Ureter (tissue), 1 donor: ENCODE measurements around the gene DLX3. TPM values are rescaled to one million over a fixed set of nuclear protein-coding genes. Genes with fewer than 3 reads are reported as not detected.
A peak's percentile ranks its signal among the peaks of the same experiment; 100 is the strongest.

ENCODE experiments used
- DNase-seq: peaks from one replicate; pipeline ENCODE4 v3.0.0-alpha.2; 2020; ENCODE audit warnings: low spot score
- total RNA-seq: library from RNA; stranded (reverse); gene quantifications from one replicate; pipeline ENCODE4 v1.2.4, GENCODE V29; 2023
- donor health status: DM: yes; HTN: yes; CAD: no.

The DLX3 gene
- total RNA-seq, 1 donor from 2014 or later, result 1.1 TPM

DNA sequence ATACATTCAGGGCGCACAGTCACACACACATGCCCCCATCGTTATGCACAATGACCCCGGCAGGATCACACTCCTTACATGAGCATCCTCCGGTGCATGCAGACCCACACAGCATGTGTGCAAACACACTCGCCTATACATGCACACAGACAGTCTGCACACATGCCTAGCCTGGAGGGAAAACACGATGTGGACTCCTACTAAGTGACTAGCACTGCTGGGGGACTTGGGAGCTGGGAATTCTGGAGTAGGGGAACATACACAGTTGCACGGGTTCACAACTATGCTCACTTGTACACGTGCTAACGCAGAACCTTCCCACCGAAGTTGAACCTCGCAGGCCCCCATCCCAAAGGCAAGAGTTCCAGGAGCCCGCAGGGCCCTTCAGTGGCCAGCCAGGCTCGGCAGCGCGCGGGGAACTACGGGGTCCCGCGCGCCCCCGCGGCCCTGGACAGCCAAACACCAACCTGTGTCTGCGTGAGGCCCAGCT, 2.0 kb downstream of the DLX3 start:
- no peak for DNase-seq

DNA sequence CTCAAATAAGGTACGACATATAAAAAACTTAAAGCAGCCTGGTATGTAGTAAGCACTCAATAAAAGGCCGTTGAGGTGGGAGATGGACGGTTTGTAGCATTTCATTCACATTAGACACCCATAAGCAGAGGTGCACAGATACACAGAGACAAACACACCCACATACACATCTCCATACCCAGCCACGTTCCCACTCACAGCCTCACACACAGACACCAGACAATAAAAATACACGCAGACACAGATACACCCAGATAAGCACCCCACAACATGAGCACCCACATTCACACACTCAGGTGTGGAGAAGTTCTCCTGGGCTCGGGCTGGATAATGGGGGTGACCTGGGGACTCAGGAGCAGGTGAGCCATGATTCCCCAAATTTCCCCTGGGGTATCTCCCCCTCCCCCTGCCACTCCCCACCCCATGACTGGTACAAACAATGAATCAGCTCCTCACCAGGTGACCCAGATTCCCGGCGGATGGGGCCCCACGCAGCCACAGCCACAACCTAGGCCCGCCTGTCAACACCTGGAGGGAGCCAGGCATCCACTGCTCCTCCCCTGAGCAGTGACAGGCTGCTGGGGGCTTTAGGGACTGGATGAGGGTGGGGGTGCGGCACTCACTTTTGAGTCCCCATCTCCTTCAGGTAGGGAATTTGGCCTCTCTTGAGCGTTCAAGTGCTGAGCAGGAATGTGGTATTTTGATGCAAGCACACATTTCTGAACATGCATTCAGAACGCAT, 2.7 kb downstream of the DLX3 start:
- DNase-seq, result no peak

DNA sequence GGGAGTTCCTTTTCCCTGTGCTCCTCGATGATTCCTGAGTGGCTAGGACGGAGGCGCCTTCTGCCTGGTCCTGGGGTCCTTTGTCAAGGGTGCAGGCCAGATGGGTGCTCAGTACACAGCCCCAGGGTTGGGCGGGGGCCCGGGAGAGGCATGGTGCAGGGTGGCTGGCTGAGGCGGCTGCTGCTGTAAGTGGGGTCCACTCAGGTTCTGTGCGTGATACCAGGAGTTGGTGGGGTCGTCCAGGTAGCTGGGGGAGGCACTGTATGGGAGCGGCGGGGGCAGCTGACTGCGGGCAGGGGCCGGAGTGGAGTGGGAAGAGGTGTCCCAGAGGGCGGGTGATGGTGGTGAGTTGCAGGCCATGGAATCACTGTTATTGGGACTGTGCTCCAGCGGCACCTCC, 3.6 kb downstream of the DLX3 start:
- DNase-seq, result no peak

GRCh38 chr17:49990921-49991320, 4.1 kb downstream of the DLX3 start:
- DNase-seq, result no peak

DNA sequence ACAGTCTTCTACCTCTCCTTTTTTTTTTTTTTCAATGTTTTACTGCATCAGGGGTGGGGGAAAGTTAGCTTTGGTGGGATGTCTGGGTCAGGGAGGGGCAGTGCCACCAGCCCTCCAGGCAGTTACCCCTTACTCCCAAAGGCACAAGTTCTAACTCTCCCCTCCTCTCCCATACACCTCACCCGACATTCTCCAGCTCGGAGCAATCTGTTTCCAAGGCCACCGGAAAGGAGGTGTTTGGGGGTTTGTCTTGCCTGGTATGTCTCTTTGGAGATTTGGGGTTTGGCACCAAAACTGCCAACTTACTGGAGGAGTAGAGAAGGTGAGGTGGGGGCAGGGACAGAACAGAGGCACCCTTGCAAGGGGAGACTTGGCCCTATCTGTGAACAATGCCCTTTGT, 4.7 kb downstream of the DLX3 start:
- no peak for DNase-seq

DNA sequence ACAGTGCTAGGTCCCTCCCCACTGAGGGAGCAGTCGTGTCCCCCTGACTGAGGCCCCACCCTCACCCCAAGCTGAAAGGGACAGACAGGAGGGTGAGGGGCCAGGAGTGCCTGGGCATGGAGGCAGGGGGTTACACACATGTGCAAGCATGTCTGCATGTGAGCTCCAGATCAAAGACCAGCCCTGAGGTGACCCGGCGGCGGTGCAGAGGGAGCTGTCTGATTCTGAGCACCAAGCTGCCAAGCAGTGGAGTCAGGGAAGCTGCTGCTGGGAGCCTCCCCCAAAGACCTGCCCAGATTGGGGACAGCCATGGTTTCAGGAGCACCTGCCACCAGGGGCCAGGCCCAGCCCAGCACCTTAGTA, 5.5 kb downstream of the DLX3 start:
- no peak for DNase-seq

DNA sequence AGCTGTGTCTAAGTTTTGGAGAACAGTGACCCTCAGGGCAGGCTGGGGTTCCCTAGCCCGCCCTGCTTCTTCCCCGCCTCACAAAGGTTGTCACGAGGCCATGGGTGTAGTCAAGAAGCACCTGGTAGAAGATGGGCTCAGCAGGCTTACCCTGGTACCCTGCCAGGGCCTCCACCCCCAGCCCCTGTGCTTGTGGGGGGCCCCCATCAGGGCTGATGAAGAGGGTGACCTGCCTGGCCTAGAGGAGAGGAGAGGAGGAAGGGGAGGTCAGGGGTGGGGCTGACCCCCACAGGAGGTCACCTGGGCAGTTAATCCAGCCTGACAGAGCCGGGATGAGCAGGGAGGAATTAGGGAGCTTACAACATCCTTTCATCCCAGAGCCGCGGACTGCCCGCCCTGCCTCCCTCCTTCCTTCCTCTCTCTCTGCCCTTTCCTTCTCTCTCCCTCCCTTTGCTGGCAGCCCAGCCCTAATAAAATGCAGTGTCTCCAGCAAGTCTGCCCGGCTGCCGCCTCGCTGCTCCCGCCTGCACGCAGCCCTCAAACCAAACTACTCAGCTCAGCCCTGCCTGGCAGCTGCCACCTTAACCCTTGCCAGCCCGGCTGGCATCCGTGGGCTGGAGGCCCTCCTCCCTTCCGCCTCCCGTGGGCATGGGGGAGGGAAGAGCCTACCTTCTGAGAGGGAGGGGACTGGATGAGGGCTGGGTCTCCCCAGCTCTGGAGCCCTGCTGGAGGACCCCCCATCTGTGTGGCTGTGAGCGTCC, 7.2 kb downstream of the DLX3 start:
- peak; percentile 75 for DNase-seq

- no peak for DNase-seq
These were observed 7.8 kb downstream of the DLX3 start for GRCh38 chr17:49987290-49987585.

- no peak for DNase-seq
These were observed 8.4 kb downstream of the DLX3 start for GRCh38 chr17:49986396-49987289.

- no peak for DNase-seq
These were observed 9.6 kb downstream of the DLX3 start for GRCh38 chr17:49985310-49985990.

GRCh38 chr17:49984776-49985175, 10.2 kb downstream of the DLX3 start:
- DNase-seq, result no peak

DNA sequence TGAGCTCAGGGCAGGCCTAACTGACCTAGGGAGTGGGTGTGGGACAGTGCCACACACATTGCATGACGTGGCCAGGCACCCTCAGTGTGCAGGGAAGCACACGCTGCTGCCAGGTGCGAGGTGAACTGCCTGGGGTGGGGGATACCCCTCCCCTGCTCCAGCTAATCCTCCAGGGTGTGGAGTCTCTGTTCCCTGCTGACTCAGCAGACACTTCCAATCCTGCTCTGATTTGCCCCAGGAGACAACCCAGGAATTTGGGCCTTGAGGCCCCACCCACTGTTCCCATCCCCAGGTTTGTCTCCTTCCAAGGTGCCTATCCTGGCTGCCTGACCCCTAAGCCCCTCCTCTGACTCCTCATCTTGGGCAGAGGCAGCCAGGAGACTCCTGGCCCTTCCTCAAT, 10.7 kb downstream of the DLX3 start:
- DNase-seq, result no peak

DNA sequence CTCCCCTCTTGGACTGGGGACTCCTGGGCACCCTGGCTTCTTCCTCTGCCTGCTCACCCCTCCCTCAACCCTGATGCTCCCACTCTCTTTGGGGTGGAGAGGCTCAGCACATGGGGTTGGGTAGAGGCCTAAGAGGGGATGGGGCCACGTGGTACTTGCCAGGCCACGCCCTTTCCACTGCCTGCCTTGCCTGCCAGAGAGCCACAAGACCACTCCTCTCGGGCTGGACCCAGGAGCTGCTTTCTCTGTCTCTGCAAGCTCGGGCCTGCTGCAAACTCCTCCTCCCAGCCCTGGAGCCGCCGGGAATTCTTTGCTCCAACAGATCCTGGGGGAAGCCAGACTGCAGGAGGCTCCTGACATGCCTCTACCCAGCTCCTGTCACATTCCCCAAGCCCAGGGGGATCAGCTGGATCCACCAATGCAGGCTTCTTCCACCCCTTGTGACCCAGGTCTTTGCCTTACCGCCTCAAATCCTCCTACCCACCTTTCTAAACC, 14.3 kb downstream of the DLX3 start:
- no peak for DNase-seq

- no peak for DNase-seq
These were observed 15.1 kb downstream of the DLX3 start for GRCh38 chr17:49979748-49980479.

GRCh38 chr17:49978501-49978900, 16.5 kb downstream of the DLX3 start:
- DNase-seq, result no peak

- DNase-seq, result no peak
These were observed 17.3 kb downstream of the DLX3 start for GRCh38 chr17:49977463-49978389.

DNA sequence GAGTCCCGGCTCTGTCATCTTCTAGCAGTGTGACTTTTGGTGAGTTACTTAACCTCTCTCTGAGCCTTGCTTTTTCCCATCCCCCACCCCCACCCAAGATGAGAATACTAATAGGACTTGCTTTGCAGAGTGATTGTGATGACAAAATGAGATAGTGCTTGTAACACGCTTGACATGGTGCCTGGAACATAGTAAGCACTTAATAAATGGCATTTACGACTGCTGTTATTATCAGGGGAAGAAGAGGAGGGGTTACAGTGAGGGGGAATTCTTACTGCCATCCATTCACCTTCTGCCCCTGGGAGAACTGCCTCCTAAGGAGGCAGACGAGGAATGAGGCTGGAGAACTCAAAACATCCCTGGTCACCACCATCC, 18.2 kb downstream of the DLX3 start:
- DNase-seq, result no peak

DNA sequence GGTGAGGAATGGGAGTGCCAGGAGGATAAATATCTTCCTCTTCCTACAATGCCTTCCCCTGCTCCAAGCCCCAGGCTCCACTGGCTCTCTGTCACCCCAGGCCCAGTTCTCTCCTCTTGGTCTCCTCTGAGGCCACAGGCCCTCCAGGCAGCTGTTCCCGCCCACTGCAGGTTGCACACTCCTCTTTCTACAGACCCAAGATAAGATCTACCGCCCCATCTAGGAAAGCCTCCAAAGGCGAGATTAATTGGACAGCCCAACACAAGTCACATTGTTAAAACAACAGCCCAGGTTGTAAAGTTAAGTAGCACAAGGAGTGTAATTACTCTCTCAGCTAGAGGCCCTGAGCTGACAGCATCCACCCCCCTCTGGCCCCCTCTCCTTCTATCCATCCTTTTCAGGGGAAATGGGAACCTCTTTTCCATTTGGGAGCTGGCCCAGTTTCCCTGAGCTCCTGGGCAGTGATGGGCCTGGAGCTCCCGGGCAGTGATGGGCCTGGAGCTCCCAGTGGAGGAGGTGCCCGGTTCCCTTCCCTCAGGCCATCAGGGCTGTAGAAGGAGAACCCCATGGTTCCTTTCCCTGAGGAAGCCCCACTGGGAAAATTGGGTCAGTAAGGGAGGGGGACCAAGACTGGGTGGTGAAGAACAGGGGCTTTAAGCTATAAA, 18.7 kb downstream of the DLX3 start:
- DNase-seq, result no peak

DNA sequence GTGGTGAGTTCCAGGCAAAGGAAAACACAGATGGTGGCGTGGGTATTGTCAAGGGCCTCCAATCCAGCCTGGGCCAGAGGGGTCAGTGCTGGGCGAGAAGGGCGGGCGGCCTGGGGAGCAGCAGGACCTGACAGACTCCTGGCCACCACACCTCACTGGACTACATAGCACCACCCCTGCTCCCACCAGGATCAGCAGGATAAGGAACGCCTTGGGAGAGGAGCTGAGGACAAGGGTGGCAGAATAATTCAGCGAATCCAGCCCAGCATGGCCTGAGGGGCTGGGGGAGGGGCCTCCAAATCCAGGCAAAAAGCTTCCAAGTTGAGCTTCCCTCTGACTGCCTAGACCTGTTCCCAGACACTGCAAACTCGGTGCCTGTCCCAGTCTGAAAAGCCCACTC, 19.5 kb downstream of the DLX3 start:
- DNase-seq, result no peak

GRCh38 chr17:49973271-49973615, 21.8 kb downstream of the DLX3 start:
- no peak for DNase-seq
